Measurements from ENCODE around the gene AKR7A2.
"Not testable (repeated sequence)": the region's sequence is repeated elsewhere in the genome, so short reads cannot be mapped to it uniquely, and the experiment has no call there.

The AKR7A2 gene

GRCh38 chr1:19256301-19256700, 55.6 kb downstream of the AKR7A2 start:
- DNase-seq: not testable (repeated sequence)

- no peak for DNase-seq
Observed at GRCh38 chr1:19255288-19255687, 56.7 kb downstream of the AKR7A2 start.

GRCh38 chr1:19254416-19254815, 57.5 kb downstream of the AKR7A2 start:
- no peak for DNase-seq
